Liver (tissue), 9 donors: ENCODE measurements around the gene FTO. TPM values are rescaled to one million over a fixed set of nuclear protein-coding genes. Genes with fewer than 3 reads are reported as not detected.

Source experiments
- DNase-seq: peaks from one replicate; pipeline ENCODE4 v3.0.0-alpha.2; 2017; ENCODE audit warnings: low spot score
- H3K27ac ChIP-seq, 2 donors: one replicate each; pipeline ENCODE4 v1.7.0; 2013; ENCODE audit warnings: inconsistent platforms in 2 of 2, low read length in 2 of 2, control low read depth in 1 of 2, low read depth in 1 of 2, mild to moderate bottlenecking in 1 of 2
- H3K27me3 ChIP-seq, 4 donors: one replicate each; pipeline versions ENCODE4 v1.6.1 to v1.7.0; 2013; ENCODE audit warnings: low read length in 3 of 4, inconsistent platforms in 1 of 4, mild to moderate bottlenecking in 1 of 4, moderate library complexity in 1 of 4; ENCODE audit not compliant: control insufficient read depth in 4 of 4, insufficient read depth in 4 of 4
- H3K36me3 ChIP-seq, 4 donors: one replicate each; pipeline versions ENCODE4 v1.6.1 to v1.7.0; 2013; ENCODE audit warnings: low read length in 3 of 4, mild to moderate bottlenecking in 3 of 4, low read depth in 1 of 4, moderate library complexity in 1 of 4; ENCODE audit not compliant: control insufficient read depth in 4 of 4, insufficient read depth in 3 of 4
- H3K4me1 ChIP-seq, 4 donors: one replicate each; pipeline versions ENCODE4 v1.6.1 to v1.7.0; 2013; ENCODE audit warnings: low read length in 3 of 4, mild to moderate bottlenecking in 3 of 4, moderate library complexity in 1 of 4; ENCODE audit not compliant: control insufficient read depth in 4 of 4, insufficient read depth in 4 of 4
- H3K4me3 ChIP-seq, 3 donors: one replicate each; pipeline versions ENCODE4 v1.6.1 to v1.7.0; 2013; ENCODE audit warnings: low read length in 3 of 3, control low read depth in 1 of 3, low read depth in 1 of 3, mild to moderate bottlenecking in 1 of 3
- H3K9ac ChIP-seq, 2 donors: one replicate each; pipeline ENCODE4 v1.7.0; 2013; ENCODE audit warnings: low read length in 2 of 2, mild to moderate bottlenecking in 2 of 2, moderate library complexity in 2 of 2, control low read depth in 1 of 2, low read depth in 1 of 2
- H3K9me3 ChIP-seq, 4 donors: one replicate each; pipeline versions ENCODE4 v1.6.1 to v1.7.0; 2013; ENCODE audit warnings: low read length in 3 of 4; ENCODE audit not compliant: control insufficient read depth in 4 of 4
- ATF3 ChIP-seq: IDR thresholded peaks from 2 replicates; pipeline ENCODE4 v1.6.1; 2016; ENCODE audit warnings: antibody characterized with exemption
- CTCF ChIP-seq: fragments of 150-350 bp; IDR thresholded peaks from 2 replicates; pipeline ENCODE4 v1.5.1; 2017; ENCODE audit warnings: improper control_type of control experiment, low read depth, low read length; ENCODE audit not compliant: missing input control
- EGR1 ChIP-seq, 2 donors: IDR thresholded peaks; 2 replicates each; pipeline ENCODE4 v1.6.1; 2016 to 2018; ENCODE audit warnings: antibody characterized with exemption in 2 of 2, low read depth in 2 of 2
- FOXA1 ChIP-seq: IDR thresholded peaks from 2 replicates; pipeline ENCODE4 v1.6.1; 2016; ENCODE audit warnings: antibody characterized with exemption
- HNF4G ChIP-seq: IDR thresholded peaks from 2 replicates; pipeline ENCODE4 v1.6.1; 2016; ENCODE audit warnings: antibody characterized with exemption
- JUND ChIP-seq, 2 donors: IDR thresholded peaks; 2 replicates each; pipeline ENCODE4 v1.6.1; 2016; ENCODE audit warnings: antibody characterized with exemption in 2 of 2
- MAX ChIP-seq: IDR thresholded peaks from 2 replicates; pipeline ENCODE4 v1.6.1; 2016; ENCODE audit warnings: antibody characterized with exemption
- NR2F2 ChIP-seq: IDR thresholded peaks from 2 replicates; pipeline ENCODE4 v1.6.1; 2016; ENCODE audit warnings: antibody characterized with exemption
- RAD21 ChIP-seq, 2 donors: IDR thresholded peaks; 2 replicates each; pipeline ENCODE4 v1.6.1; 2016; ENCODE audit warnings: antibody characterized with exemption in 2 of 2, mild to moderate bottlenecking in 2 of 2
- REST ChIP-seq: IDR thresholded peaks from 2 replicates; pipeline ENCODE4 v1.6.1; 2016; ENCODE audit warnings: antibody characterized with exemption, mild to moderate bottlenecking
- ZBTB33 ChIP-seq: IDR thresholded peaks from 2 replicates; pipeline ENCODE4 v1.6.1; 2016; ENCODE audit warnings: antibody characterized with exemption
- WGBS: extraction: QIAGEN DNeasy Blood & Tissue Kit; methylation state at CpG from one replicate; pipeline ENCODE4 v1.1.7; 2013; 5-methylcytosine and 5-hydroxymethylcytosine counted together
- polyA plus RNA-seq, 2 donors: library from polyadenylated mRNA; stranded (reverse) in 1 of 2; unstranded in 1 of 2; fragments of 200-250 nt in 1 of 2; fragments of >200 nt in 1 of 2; fragmentation: Nextera tagmentation in 1 of 2; extraction: Ambion mirVana in 1 of 2; gene quantifications; one replicate each; pipeline versions ENCODE4 v1.2.1 to v1.2.3, GENCODE V29; 2013 to 2015
- total RNA-seq, 2 donors: library from RNA; depleted of rRNA; stranded (reverse); fragments of >200 nt; gene quantifications; one replicate each; pipeline ENCODE4 v1.2.3, GENCODE V29; 2014
- donor health status: healthy.
- donor health status: healthy.
- donor health status: healthy.
- donor health status: healthy.
- donor health status: healthy.

The FTO gene
- total and polyA plus RNA-seq, 4 donors, result 12.0 to 54.2 (median 24.6) TPM

GRCh38 chr16:54145881-54146280 is 441.9 kb downstream of the FTO start (continued):
- TF ChIP-seq CTCF, result no peak

GRCh38 chr16:54148974-54149373 is 445.0 kb downstream of the FTO start:
- WGBS, result 97% methylated on average over 4 of the region's 4 CpGs

GRCh38 chr16:54150861-54151260 is 446.9 kb downstream of the FTO start:
- WGBS, result 91% methylated on average over 12 of the region's 12 CpGs
- no peak overlapping the region for H3K27ac ChIP-seq
- no peaks in the 10 kb centered on the region for H3K36me3 ChIP-seq
- DNase-seq, result no peak
- H3K4me1 ChIP-seq, result no peaks in the 10 kb centered on the region
- no peak for TF ChIP-seq HNF4G
- TF ChIP-seq EGR1 (IDR thresholded peaks at IDR 0.05; ENCODE audit: low read depth in 2 of 2), result no peak
- TF ChIP-seq ZBTB33, result no peak
- H3K27me3 ChIP-seq, result no peaks in the 10 kb centered on the region
- no peak overlapping the region for H3K9ac ChIP-seq
- peaks cover 0 to 3% (median 0%) of the 10 kb centered on the region in 4 donors for H3K9me3 ChIP-seq
- H3K4me3 ChIP-seq, result no peak overlapping the region

More at GRCh38 chr16:54148974-54149373, 445.0 kb downstream of the FTO start:
- Histone ChIP-seq H3K4me3 (no peak overlapping the region), H3K27ac (no peak overlapping the region), H3K9ac (no peak overlapping the region), H3K9me3 (peaks cover 0 to 3% (median 0%) of the 10 kb centered on the region in 4 donors), H3K4me1 (no peaks in the 10 kb centered on the region), H3K27me3 (no peaks in the 10 kb centered on the region), H3K36me3 (no peaks in the 10 kb centered on the region)
- no peak for TF ChIP-seq JUND (IDR thresholded peaks at IDR 0.05)
- no peak for DNase-seq

GRCh38 chr16:54152362-54153239 is 448.6 kb downstream of the FTO start:
- WGBS, result 94% methylated on average over 19 of the region's 19 CpGs
- Histone ChIP-seq H3K27me3 (no peaks in the 10 kb centered on the region), H3K36me3 (no peaks in the 10 kb centered on the region), H3K9me3 (peaks cover 0 to 3% (median 0%) of the 10 kb centered on the region in 4 donors), H3K27ac (no peak overlapping the region), H3K4me3 (no peak overlapping the region), H3K9ac (no peak overlapping the region), H3K4me1 (no peaks in the 10 kb centered on the region)
- no peak for DNase-seq
- TF ChIP-seq ATF3, result no peak
- no peak for TF ChIP-seq HNF4G
- TF ChIP-seq RAD21 (IDR thresholded peaks at IDR 0.05), result no peak
- TF ChIP-seq CTCF, result no peak
- TF ChIP-seq MAX, result no peak
- TF ChIP-seq FOXA1, result no peak
- no peak for TF ChIP-seq EGR1 (IDR thresholded peaks at IDR 0.05; ENCODE audit: low read depth in 2 of 2)
- no peak for TF ChIP-seq REST
- no peak for TF ChIP-seq NR2F2
